HG03565 (cell line): ENCODE results near the gene NAALADL1.
"Not testable (repeated sequence)": the region's sequence is repeated elsewhere in the genome, so short reads cannot be mapped to it uniquely, and the experiment has no call there.

Experiments
- ATAC-seq: cut with Tn5 transposase; IDR thresholded peaks from one replicate; pipeline ENCODE4 v1.9.1; 2021; ENCODE audit warnings: mild to moderate bottlenecking, moderate library complexity; ENCODE audit not compliant: unreplicated experiment

NAALADL1 gene

GRCh38 chr11:65055538-65055937 lies 2.8 kb downstream of the NAALADL1 start:
- ATAC-seq, result no peak

GRCh38 chr11:65053827-65054508 lies 4.4 kb downstream of the NAALADL1 start:
- no peak for ATAC-seq

GRCh38 chr11:65051398-65051858 lies 6.9 kb downstream of the NAALADL1 start:
- ATAC-seq, result no peak

- no peak for ATAC-seq
Measured at GRCh38 chr11:65047581-65048422, 10.6 kb downstream of the NAALADL1 start.

GRCh38 chr11:65045728-65046127 lies 12.6 kb downstream of the NAALADL1 start:
- ATAC-seq, result no peak

GRCh38 chr11:65045061-65045460 lies 13.3 kb downstream of the NAALADL1 start:
- ATAC-seq, result no peak

- ATAC-seq, result no peak
Measured at GRCh38 chr11:65043881-65044501, 14.4 kb downstream of the NAALADL1 start.

- no peak for ATAC-seq
Measured at GRCh38 chr11:65042891-65043290, 15.5 kb downstream of the NAALADL1 start.

DNA sequence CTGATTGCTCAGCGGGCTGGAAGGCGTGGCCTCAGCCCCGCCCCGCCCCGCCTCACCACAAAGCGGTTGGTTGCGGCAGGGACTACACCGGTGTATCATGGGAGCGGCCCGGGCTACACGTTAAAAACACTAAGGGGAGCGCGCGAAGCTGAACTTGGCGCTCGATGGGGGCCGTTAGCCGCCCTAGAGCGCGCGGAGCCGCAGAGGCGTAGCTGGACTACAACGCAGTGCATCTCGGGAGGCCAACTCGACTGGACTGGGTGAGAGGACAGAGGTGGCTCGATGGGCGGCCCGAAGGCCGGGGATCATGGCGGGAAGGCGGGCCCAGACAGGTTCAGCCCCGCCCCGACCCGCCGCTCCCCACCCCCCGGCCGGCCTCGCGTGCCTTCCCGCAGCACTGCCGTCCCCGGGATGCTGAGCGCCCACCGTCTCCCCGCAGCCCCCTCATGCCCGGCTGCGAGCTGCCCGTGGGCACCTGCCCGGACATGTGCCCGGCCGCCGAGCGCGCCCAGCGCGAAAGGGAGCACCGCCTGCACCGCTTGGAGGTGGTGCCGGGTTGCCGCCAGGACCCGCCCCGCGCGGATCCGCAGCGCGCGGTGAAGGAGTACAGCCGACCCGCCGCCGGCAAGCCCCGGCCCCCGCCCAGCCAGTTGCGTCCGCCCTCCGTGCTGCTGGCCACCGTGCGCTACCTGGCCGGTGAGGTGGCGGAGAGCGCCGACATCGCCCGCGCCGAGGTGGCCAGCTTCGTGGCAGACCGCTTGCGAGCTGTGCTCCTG lies 17.3 kb downstream of the NAALADL1 start, which contains the start of gene SAC3D1:
Gene SAC3D1 (plus strand): TSS at position 364 of the 776 bp plus-strand sequence. CDS start 83 bp downstream, at position 447.
- peak; percentile 78 for ATAC-seq

GRCh38 chr11:65040520-65040846 lies 17.9 kb downstream of the NAALADL1 start:
- ATAC-seq, result no peak

GRCh38 chr11:65036931-65037330 lies 21.4 kb downstream of the NAALADL1 start:
- no peak for ATAC-seq

- no peak for ATAC-seq
Measured at GRCh38 chr11:65035579-65035978, 22.8 kb downstream of the NAALADL1 start.

GRCh38 chr11:65034423-65034822 lies 23.9 kb downstream of the NAALADL1 start:
- no peak for ATAC-seq

- no peak for ATAC-seq
Measured at GRCh38 chr11:65032216-65032615, 26.1 kb downstream of the NAALADL1 start.

- peak; percentile 88 for ATAC-seq
Measured at GRCh38 chr11:65027213-65028067, 30.9 kb downstream of the NAALADL1 start, which contains the start of gene SNX15. Gene SNX15 (plus strand): TSS chr11:65027439. CDS start chr11:65027538, 99 bp downstream.

GRCh38 chr11:65026810-65027209 lies 31.5 kb downstream of the NAALADL1 start:
- ATAC-seq, result no peak

- not testable (repeated sequence) for ATAC-seq
Measured at GRCh38 chr11:65023502-65023901, 34.9 kb downstream of the NAALADL1 start.

DNA sequence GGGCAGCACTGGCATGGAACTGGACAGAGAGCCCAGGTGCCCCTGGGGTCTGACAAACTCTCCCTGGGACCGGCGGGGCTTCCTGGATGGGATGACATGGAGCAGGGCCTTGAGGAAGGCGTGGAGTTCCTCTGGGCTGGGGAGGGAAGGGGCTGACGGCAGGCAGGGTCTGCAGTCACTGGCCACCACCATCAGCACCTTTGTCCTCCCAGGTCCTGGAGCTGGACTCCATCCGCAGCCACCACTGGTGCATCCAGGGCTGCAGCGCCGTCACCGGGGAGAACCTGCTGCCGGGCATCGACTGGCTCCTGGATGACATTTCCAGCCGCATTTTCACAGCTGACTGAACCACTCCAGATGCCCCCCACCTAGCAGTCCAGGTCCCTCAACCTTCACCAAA lies 36.8 kb downstream of the NAALADL1 start:
- ATAC-seq, result no peak

- no peak for ATAC-seq
Measured at GRCh38 chr11:65021003-65021402, 37.4 kb downstream of the NAALADL1 start.

DNA sequence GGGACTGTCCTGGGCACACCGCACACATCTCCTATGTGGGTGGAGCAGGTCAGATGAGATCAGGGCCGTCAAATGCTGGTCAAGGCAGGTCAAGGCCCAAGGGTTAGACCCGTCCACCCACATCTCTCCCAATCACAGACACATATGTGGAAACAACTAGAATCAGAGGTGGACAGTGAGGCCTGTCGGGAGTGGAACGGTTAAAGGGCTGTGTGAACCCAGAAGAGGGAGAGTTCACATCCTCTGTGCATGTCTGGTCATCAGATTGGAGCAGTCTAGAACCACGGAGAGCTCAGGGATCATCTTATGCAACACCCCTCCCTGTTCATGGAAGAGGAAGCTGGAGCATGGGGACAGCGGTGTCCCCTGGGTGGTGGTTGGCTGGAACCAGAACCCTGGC lies 38.5 kb downstream of the NAALADL1 start:
- no peak for ATAC-seq
